GM12801 (cell line): Measurements from ENCODE around the gene NOXRED1.

ENCODE experiments used
- CTCF ChIP-seq: IDR thresholded peaks from one replicate; pipeline ENCODE4 v1.5.1; 2011; ENCODE audit warnings: control low read depth; ENCODE audit not compliant: insufficient read length; ENCODE audit errors: extremely low read depth

Gene NOXRED1

GRCh38 chr14:77353469-77354141 is 69.7 kb downstream of the NOXRED1 start:
- TF ChIP-seq CTCF = no peak

- no peak for TF ChIP-seq CTCF
Observed at GRCh38 chr14:77347751-77348150, 75.6 kb downstream of the NOXRED1 start.

GRCh38 chr14:77346495-77346894 is 76.8 kb downstream of the NOXRED1 start:
- no peak for TF ChIP-seq CTCF

- no peak for TF ChIP-seq CTCF
Observed at GRCh38 chr14:77344377-77344996, 78.8 kb downstream of the NOXRED1 start.
